ENCODE measurements around the gene CD180. TPM values are rescaled to one million over a fixed set of nuclear protein-coding genes. Genes with fewer than 3 reads are reported as not detected.

Gene CD180
- total RNA-seq, 4 donors from 2014 or later = 0.82 to 5.2 (median 2.6) TPM; not detected in 1

GRCh38 chr5:67156976-67157583 lies 39.5 kb downstream of the CD180 start:
- intact Hi-C loops (cut with DNase I; ENCODE audit: low total_unique reads) (loop anchor here (5.0 kb wide), 1 partner anchor 850 kb away; no protein-coding TSS in a partner anchor), in situ Hi-C loops (cut with MboI; ENCODE audit: low pct_ligation_motif_present in 1 of 4, low pct_unique_long_range_greater_than_20kb in 1 of 4, low sequenced_read_pairs in 3 of 4) (loop anchor here in 2 of 4 donors (25.0 kb wide), 1 partner anchor 345 kb away; no protein-coding TSS in a partner anchor)
- WGBS, 2 donors (ENCODE audit: low coverage in 1 of 2) = 53 to 59% methylated on average over 5 of the region's 5 CpGs

DNA sequence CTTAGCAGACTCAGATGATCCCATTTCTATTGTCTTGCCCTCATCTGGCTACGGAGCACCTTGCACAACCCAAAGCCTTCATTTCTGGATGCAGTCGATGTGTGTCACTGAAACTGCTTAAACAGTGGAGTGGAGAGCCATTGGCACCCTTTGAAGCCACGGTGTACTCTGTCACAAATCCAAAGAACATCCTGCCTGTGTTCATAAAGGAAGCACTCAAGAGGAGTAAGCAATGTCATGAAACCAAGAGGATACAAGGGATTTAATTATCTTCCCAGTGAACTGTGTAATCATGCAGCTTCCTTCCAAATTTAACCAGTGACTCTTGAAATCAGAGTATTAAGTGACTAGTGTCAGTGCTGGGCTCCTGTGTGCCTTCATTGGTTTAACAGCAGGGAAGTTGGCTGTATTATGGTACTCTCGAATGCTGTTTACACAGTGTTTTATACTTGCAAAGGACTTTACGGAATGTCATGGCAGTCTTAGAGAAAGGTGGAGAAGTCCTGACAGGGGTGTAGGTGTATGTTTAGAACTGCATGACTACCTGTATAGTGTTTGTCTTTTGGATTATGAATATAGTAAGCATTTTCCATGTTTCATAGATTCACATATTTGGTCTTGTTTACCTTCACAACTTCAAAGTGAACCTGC lies 41.9 kb downstream of the CD180 start:
- H3K9me3 ChIP-seq = no peaks in the 10 kb centered on the region
- no peak overlapping the region for H3K4me3 ChIP-seq
- WGBS, 2 donors (ENCODE audit: low coverage in 1 of 2) = 51 to 75% methylated on average over 2 to 5 of the region's 5 CpGs
- TF ChIP-seq POLR2AphosphoS5 (IDR thresholded peaks at IDR 0.05) (no peak), EP300 (IDR thresholded peaks at IDR 0.05; ENCODE audit: low read depth) (no peak), CTCF (IDR thresholded peaks at IDR 0.05) (no peak), POLR2A (IDR thresholded peaks at IDR 0.05) (no peak)
- peaks cover 0 to 17% (median 2%) of the 10 kb centered on the region in 4 donors for H3K36me3 ChIP-seq
- H3K27ac ChIP-seq = no peak overlapping the region
- in situ Hi-C loops (cut with MboI; ENCODE audit: low pct_ligation_motif_present in 1 of 4, low pct_unique_long_range_greater_than_20kb in 1 of 4, low sequenced_read_pairs in 3 of 4) (loop anchor here in 2 of 4 donors (25.0 kb wide), 1 partner anchor 342 kb away; no protein-coding TSS in a partner anchor), intact Hi-C loops (cut with DNase I; ENCODE audit: low total_unique reads) (loop anchor here (5.0 kb wide), 1 partner anchor 847 kb away; no protein-coding TSS in a partner anchor)
- H3K27me3 ChIP-seq = no peaks in the 10 kb centered on the region
- H3K4me1 ChIP-seq = no peaks in the 10 kb centered on the region
- no peak for DNase-seq

More at GRCh38 chr5:67156976-67157583, 39.5 kb downstream of the CD180 start:
- TF ChIP-seq CTCF (IDR thresholded peaks at IDR 0.05) = peak; percentile 74 to 84 (median 81)
- TF ChIP-seq POLR2A (IDR thresholded peaks at IDR 0.05) = no peak
- Histone ChIP-seq H3K27me3 (no peaks in the 10 kb centered on the region), H3K36me3 (peaks cover 0 to 13% (median 2%) of the 10 kb centered on the region in 4 donors), H3K4me3 (no peak overlapping the region), H3K9me3 (no peaks in the 10 kb centered on the region), H3K27ac (no peak overlapping the region), H3K4me1 (no peaks in the 10 kb centered on the region)
- DNase-seq = peak; percentile 45

- H3K36me3 ChIP-seq = peaks cover 0 to 17% (median 2%) of the 10 kb centered on the region in 4 donors
- TF ChIP-seq CTCF (IDR thresholded peaks at IDR 0.05) (no peak), EP300 (IDR thresholded peaks at IDR 0.05; ENCODE audit: low read depth) (no peak), POLR2A (IDR thresholded peaks at IDR 0.05) (no peak), POLR2AphosphoS5 (IDR thresholded peaks at IDR 0.05) (no peak)
- H3K27me3 ChIP-seq = no peaks in the 10 kb centered on the region
- no peak for DNase-seq
- H3K9me3 ChIP-seq = no peaks in the 10 kb centered on the region
- in situ Hi-C loops (cut with MboI; ENCODE audit: low pct_ligation_motif_present in 1 of 4, low pct_unique_long_range_greater_than_20kb in 1 of 4, low sequenced_read_pairs in 3 of 4) = loop anchor here in 2 of 4 donors (25.0 kb wide), 1 partner anchor 341 kb away; no protein-coding TSS in a partner anchor
- intact Hi-C loops (cut with DNase I; ENCODE audit: low total_unique reads) = no loop called here
- H3K4me3 ChIP-seq = no peak overlapping the region
- H3K27ac ChIP-seq = no peak overlapping the region
- 78 to 100% methylated on average over 1 to 2 of the region's 2 CpGs for WGBS, 2 donors (ENCODE audit: low coverage in 1 of 2)
- H3K4me1 ChIP-seq = no peaks in the 10 kb centered on the region
These were observed 43.3 kb downstream of the CD180 start for GRCh38 chr5:67153292-67153691.

- H3K4me1 ChIP-seq = no peaks in the 10 kb centered on the region
- H3K9me3 ChIP-seq = no peaks in the 10 kb centered on the region
- no peak overlapping the region for H3K4me3 ChIP-seq
- TF ChIP-seq POLR2AphosphoS5 (IDR thresholded peaks at IDR 0.05) (no peak), POLR2A (IDR thresholded peaks at IDR 0.05) (no peak), EP300 (IDR thresholded peaks at IDR 0.05; ENCODE audit: low read depth) (no peak), CTCF (IDR thresholded peaks at IDR 0.05) (no peak)
- peaks cover 0 to 17% (median 2%) of the 10 kb centered on the region in 4 donors for H3K36me3 ChIP-seq
- H3K27ac ChIP-seq = no peak overlapping the region
- in situ Hi-C loops (cut with MboI; ENCODE audit: low pct_ligation_motif_present in 1 of 4, low pct_unique_long_range_greater_than_20kb in 1 of 4, low sequenced_read_pairs in 3 of 4) (loop anchor here in 2 of 4 donors (25.0 kb wide), 1 partner anchor 340 kb away; no protein-coding TSS in a partner anchor), intact Hi-C loops (cut with DNase I; ENCODE audit: low total_unique reads) (no loop called here)
- H3K27me3 ChIP-seq = no peaks in the 10 kb centered on the region
- DNase-seq = no peak
- 90 to 99% methylated on average over 2 to 6 of the region's 6 CpGs for WGBS, 2 donors (ENCODE audit: low coverage in 1 of 2)
These were observed 44.2 kb downstream of the CD180 start for GRCh38 chr5:67152400-67152799.
